ENCODE data around the gene SORCS2. TPM values are rescaled to one million over a fixed set of nuclear protein-coding genes. Genes with fewer than 3 reads are reported as not detected.

The SORCS2 gene
- total RNA-seq, 1 donor from 2014 or later, result not detected

- Mint-ChIP-seq H3K4me3 (no peak overlapping the region), H3K9me3 (peaks cover under 1% of the 10 kb centered on the region), H3K36me3 (ENCODE audit: low read depth) (no peaks in the 10 kb centered on the region), H3K27me3 (ENCODE audit: insufficient read depth) (no peaks in the 10 kb centered on the region), H3K27ac (no peak overlapping the region), H3K4me1 (ENCODE audit: low read depth) (no peaks in the 10 kb centered on the region)
- intact Hi-C loops (cut with micrococcal nuclease), result no loop called here
- DNase-seq (ENCODE audit: low spot score), result no peak
Measured at GRCh38 chr4:7313347-7313811, 121.0 kb downstream of the SORCS2 start.

GRCh38 chr4:7313991-7314390 is 121.7 kb downstream of the SORCS2 start:
- no peaks in the 10 kb centered on the region for H3K27me3 Mint-ChIP-seq (ENCODE audit: insufficient read depth)
- H3K27ac Mint-ChIP-seq, result no peak overlapping the region
- peaks cover 7% of the 10 kb centered on the region for H3K9me3 Mint-ChIP-seq
- no peak overlapping the region for H3K4me3 Mint-ChIP-seq
- no peaks in the 10 kb centered on the region for H3K36me3 Mint-ChIP-seq (ENCODE audit: low read depth)
- intact Hi-C loops (cut with micrococcal nuclease), result no loop called here
- DNase-seq (ENCODE audit: low spot score), result no peak
- no peaks in the 10 kb centered on the region for H3K4me1 Mint-ChIP-seq (ENCODE audit: low read depth)

- intact Hi-C loops (cut with micrococcal nuclease), result no loop called here
- Mint-ChIP-seq H3K9me3 (peaks cover 11% of the 10 kb centered on the region), H3K27ac (no peak overlapping the region), H3K4me3 (no peak overlapping the region), H3K27me3 (ENCODE audit: insufficient read depth) (no peaks in the 10 kb centered on the region), H3K4me1 (ENCODE audit: low read depth) (no peaks in the 10 kb centered on the region), H3K36me3 (ENCODE audit: low read depth) (no peaks in the 10 kb centered on the region)
- DNase-seq (ENCODE audit: low spot score), result no peak
Measured at GRCh38 chr4:7315286-7315685, 122.9 kb downstream of the SORCS2 start.

- H3K4me3 Mint-ChIP-seq, result no peak overlapping the region
- peaks cover 11% of the 10 kb centered on the region for H3K9me3 Mint-ChIP-seq
- no peaks in the 10 kb centered on the region for H3K36me3 Mint-ChIP-seq (ENCODE audit: low read depth)
- H3K27ac Mint-ChIP-seq, result no peak overlapping the region
- H3K27me3 Mint-ChIP-seq (ENCODE audit: insufficient read depth), result no peaks in the 10 kb centered on the region
- H3K4me1 Mint-ChIP-seq (ENCODE audit: low read depth), result no peaks in the 10 kb centered on the region
- intact Hi-C loops (cut with micrococcal nuclease), result no loop called here
- no peak for DNase-seq (ENCODE audit: low spot score)
Measured at GRCh38 chr4:7315935-7316334, 123.6 kb downstream of the SORCS2 start.

- intact Hi-C loops (cut with micrococcal nuclease), result no loop called here
- no peak overlapping the region for H3K4me3 Mint-ChIP-seq
- no peaks in the 10 kb centered on the region for H3K27me3 Mint-ChIP-seq (ENCODE audit: insufficient read depth)
- no peak overlapping the region for H3K27ac Mint-ChIP-seq
- no peaks in the 10 kb centered on the region for H3K36me3 Mint-ChIP-seq (ENCODE audit: low read depth)
- peaks cover 11% of the 10 kb centered on the region for H3K9me3 Mint-ChIP-seq
- H3K4me1 Mint-ChIP-seq (ENCODE audit: low read depth), result no peaks in the 10 kb centered on the region
- no peak for DNase-seq (ENCODE audit: low spot score)
Measured at GRCh38 chr4:7319024-7319423, 126.7 kb downstream of the SORCS2 start.

- H3K4me1 Mint-ChIP-seq (ENCODE audit: low read depth), result no peaks in the 10 kb centered on the region
- H3K27me3 Mint-ChIP-seq (ENCODE audit: insufficient read depth), result no peaks in the 10 kb centered on the region
- H3K9me3 Mint-ChIP-seq, result peaks cover 11% of the 10 kb centered on the region
- no peak overlapping the region for H3K27ac Mint-ChIP-seq
- no peak overlapping the region for H3K4me3 Mint-ChIP-seq
- intact Hi-C loops (cut with micrococcal nuclease), result no loop called here
- no peak for DNase-seq (ENCODE audit: low spot score)
- H3K36me3 Mint-ChIP-seq (ENCODE audit: low read depth), result no peaks in the 10 kb centered on the region
Measured at GRCh38 chr4:7320206-7320797, 128.0 kb downstream of the SORCS2 start.

- intact Hi-C loops (cut with micrococcal nuclease), result no loop called here
- DNase-seq (ENCODE audit: low spot score), result no peak
- H3K27ac Mint-ChIP-seq, result no peak overlapping the region
- peaks cover 11% of the 10 kb centered on the region for H3K9me3 Mint-ChIP-seq
- no peaks in the 10 kb centered on the region for H3K36me3 Mint-ChIP-seq (ENCODE audit: low read depth)
- no peak overlapping the region for H3K4me3 Mint-ChIP-seq
- no peaks in the 10 kb centered on the region for H3K27me3 Mint-ChIP-seq (ENCODE audit: insufficient read depth)
- no peaks in the 10 kb centered on the region for H3K4me1 Mint-ChIP-seq (ENCODE audit: low read depth)
Measured at GRCh38 chr4:7322166-7322991, 130.0 kb downstream of the SORCS2 start.

- peaks cover 10% of the 10 kb centered on the region for H3K9me3 Mint-ChIP-seq
- no peak for DNase-seq (ENCODE audit: low spot score)
- no peak overlapping the region for H3K27ac Mint-ChIP-seq
- H3K4me1 Mint-ChIP-seq (ENCODE audit: low read depth), result no peaks in the 10 kb centered on the region
- intact Hi-C loops (cut with micrococcal nuclease), result no loop called here
- H3K36me3 Mint-ChIP-seq (ENCODE audit: low read depth), result no peaks in the 10 kb centered on the region
- H3K4me3 Mint-ChIP-seq, result no peak overlapping the region
- no peaks in the 10 kb centered on the region for H3K27me3 Mint-ChIP-seq (ENCODE audit: insufficient read depth)
Measured at GRCh38 chr4:7323461-7323871, 131.1 kb downstream of the SORCS2 start.

GRCh38 chr4:7323872-7324650 is 131.7 kb downstream of the SORCS2 start:
- H3K36me3 Mint-ChIP-seq (ENCODE audit: low read depth), result no peaks in the 10 kb centered on the region
- no peaks in the 10 kb centered on the region for H3K27me3 Mint-ChIP-seq (ENCODE audit: insufficient read depth)
- peaks cover 4% of the 10 kb centered on the region for H3K9me3 Mint-ChIP-seq
- H3K27ac Mint-ChIP-seq, result no peak overlapping the region
- no peaks in the 10 kb centered on the region for H3K4me1 Mint-ChIP-seq (ENCODE audit: low read depth)
- no peak overlapping the region for H3K4me3 Mint-ChIP-seq
- intact Hi-C loops (cut with micrococcal nuclease), result no loop called here
- no peak for DNase-seq (ENCODE audit: low spot score)

GRCh38 chr4:7324651-7325121 is 132.3 kb downstream of the SORCS2 start:
- Mint-ChIP-seq H3K9me3 (no peaks in the 10 kb centered on the region), H3K4me1 (ENCODE audit: low read depth) (no peaks in the 10 kb centered on the region), H3K27ac (no peak overlapping the region), H3K27me3 (ENCODE audit: insufficient read depth) (no peaks in the 10 kb centered on the region), H3K36me3 (ENCODE audit: low read depth) (no peaks in the 10 kb centered on the region), H3K4me3 (no peak overlapping the region)
- no peak for DNase-seq (ENCODE audit: low spot score)
- intact Hi-C loops (cut with micrococcal nuclease), result no loop called here

- DNase-seq (ENCODE audit: low spot score), result no peak
- no peak overlapping the region for H3K4me3 Mint-ChIP-seq
- no peaks in the 10 kb centered on the region for H3K36me3 Mint-ChIP-seq (ENCODE audit: low read depth)
- H3K4me1 Mint-ChIP-seq (ENCODE audit: low read depth), result no peaks in the 10 kb centered on the region
- intact Hi-C loops (cut with micrococcal nuclease), result no loop called here
- H3K9me3 Mint-ChIP-seq, result no peaks in the 10 kb centered on the region
- no peaks in the 10 kb centered on the region for H3K27me3 Mint-ChIP-seq (ENCODE audit: insufficient read depth)
- H3K27ac Mint-ChIP-seq, result no peak overlapping the region
Measured at GRCh38 chr4:7325541-7325940, 133.2 kb downstream of the SORCS2 start.

GRCh38 chr4:7326306-7326692 is 134.0 kb downstream of the SORCS2 start:
- Mint-ChIP-seq H3K9me3 (no peaks in the 10 kb centered on the region), H3K27me3 (ENCODE audit: insufficient read depth) (no peaks in the 10 kb centered on the region), H3K36me3 (ENCODE audit: low read depth) (no peaks in the 10 kb centered on the region), H3K4me1 (ENCODE audit: low read depth) (no peaks in the 10 kb centered on the region), H3K27ac (no peak overlapping the region), H3K4me3 (no peak overlapping the region)
- DNase-seq (ENCODE audit: low spot score), result no peak
- intact Hi-C loops (cut with micrococcal nuclease), result no loop called here

Measured in activated T-helper 1 cell treated with anti-CD3 and anti-CD28 coated beads, Interleukin-12 subunit alpha, Interleukin-12 subunit beta, Interleukin-2, Interleukin-4 antibody, amounts not matched to agents 30 ng/mL and 10 ng/mL and 1 ng/mL, durations not matched to agents 14 hours and 24 hours and 36 hours (primary cell).